HepG2 (cell line): ENCODE data around the gene IKBKE. TPM values are rescaled to one million over a fixed set of nuclear protein-coding genes. Genes with fewer than 3 reads are reported as not detected.

ENCODE experiments used
- HDAC6 ChIP-seq: fragments of 200-600 bp; sonication (generic); IDR thresholded peaks from 2 replicates; pipeline ENCODE4 v1.7.0; 2017; ENCODE audit warnings: mild to moderate bottlenecking, antibody characterized with exemption, low read length, low read depth
- HNRNPL ChIP-seq: fragments of 200-400 bp; formaldehyde crosslinking; IDR thresholded peaks from 2 replicates; pipeline ENCODE4 v1.6.1; 2017; ENCODE audit warnings: mild to moderate bottlenecking, low read depth, low read length
- HNRNPLL ChIP-seq: fragments of 200-400 bp; formaldehyde crosslinking; IDR thresholded peaks from 2 replicates; pipeline ENCODE4 v1.6.1; 2017; ENCODE audit warnings: mild to moderate bottlenecking, low read depth, low read length; ENCODE audit not compliant: poor library complexity, severe bottlenecking
- KDM2A ChIP-seq: sonication (generic); formaldehyde crosslinking; IDR thresholded peaks from 2 replicates; pipeline ENCODE4 v1.4.0; 2020; ENCODE audit warnings: low read depth, missing genetic modification reagents, borderline replicate concordance
- POLR2G ChIP-seq: fragments of 200-400 bp; formaldehyde crosslinking; IDR thresholded peaks from 2 replicates; pipeline ENCODE4 v1.6.1; 2018; ENCODE audit warnings: mild to moderate bottlenecking, low read depth, low read length, moderate library complexity
- RBFOX2 ChIP-seq: fragments of 200-400 bp; formaldehyde crosslinking; IDR thresholded peaks from 2 replicates; pipeline ENCODE4 v1.6.1; 2017; ENCODE audit warnings: low read depth, mild to moderate bottlenecking, low read length
- SP5 ChIP-seq: IDR thresholded peaks from 2 replicates; pipeline ENCODE4 v1.6.1; 2016; ENCODE audit warnings: low read depth, borderline replicate concordance
- ZBTB10 ChIP-seq: sonication (generic); formaldehyde crosslinking; IDR thresholded peaks from 2 replicates; pipeline ENCODE4 v1.4.0; 2020; ENCODE audit warnings: missing genetic modification reagents, borderline replicate concordance
- ZNF777 ChIP-seq: sonication (generic); formaldehyde crosslinking; IDR thresholded peaks from 2 replicates; pipeline ENCODE4 v1.4.0; 2020; ENCODE audit warnings: missing genetic modification reagents
- ZNF790 ChIP-seq: sonication (generic); formaldehyde crosslinking; IDR thresholded peaks from 2 replicates; pipeline ENCODE4 v1.8.0; 2022; ENCODE audit warnings: missing genetic modification reagents, mild to moderate bottlenecking, borderline replicate concordance
- polyA plus RNA-seq, 8 experiments: library from polyadenylated mRNA; depleted of rRNA in 3 of 8; stranded (reverse) in 7 of 8; unstranded in 1 of 8; fragments of >200 nt; fragmentation: Illumina TruSeq in 4 of 8; extraction: Trizol in 4 of 8; gene quantifications; 2 replicates each; pipeline versions ENCODE4 v1.2.1 to v1.2.3, GENCODE V29; 2011 to 2016; ENCODE audit warnings: low read depth in 4 of 8, missing spikeins in 1 of 8, mixed read lengths in 1 of 8; ENCODE audit not compliant: insufficient read depth in 1 of 8
- total RNA-seq, 5 experiments: library from RNA; depleted of rRNA; stranded (reverse); fragments of >200 nt; fragmentation: Illumina TruSeq; extraction: Trizol; gene quantifications; 2 replicates each; pipeline ENCODE4 v1.2.3, GENCODE V29; 2016; ENCODE audit warnings: low read depth in 1 of 5
- TF ChIP-seq, protein P1 (sequence below): sonication (generic); formaldehyde crosslinking; IDR thresholded peaks from 2 replicates; pipeline ENCODE4 v1.9.0; 2022; ENCODE audit warnings: missing genetic modification reagents, mild to moderate bottlenecking, borderline replicate concordance
- TF ChIP-seq, protein P2 (sequence below): sonication (generic); formaldehyde crosslinking; IDR thresholded peaks from 2 replicates; pipeline ENCODE4 v1.4.0; 2020; ENCODE audit warnings: missing genetic modification reagents
- TF ChIP-seq, protein P3 (sequence below): sonication (generic); formaldehyde crosslinking; IDR thresholded peaks from 2 replicates; pipeline ENCODE4 v1.8.0; 2023; ENCODE audit warnings: mild to moderate bottlenecking, missing genetic modification reagents

IKBKE gene
- total and polyA plus RNA-seq, 2 of the 13 experiments (the other 11 are each of a cell fraction or from before 2014, with no cell fraction given), result 4.5 to 5.8 TPM

GRCh38 chr1:206507284-206508129, 37.2 kb downstream of the IKBKE start, which contains the start of gene RASSF5 (continued):
- TF ChIP-seq, protein P1, sequence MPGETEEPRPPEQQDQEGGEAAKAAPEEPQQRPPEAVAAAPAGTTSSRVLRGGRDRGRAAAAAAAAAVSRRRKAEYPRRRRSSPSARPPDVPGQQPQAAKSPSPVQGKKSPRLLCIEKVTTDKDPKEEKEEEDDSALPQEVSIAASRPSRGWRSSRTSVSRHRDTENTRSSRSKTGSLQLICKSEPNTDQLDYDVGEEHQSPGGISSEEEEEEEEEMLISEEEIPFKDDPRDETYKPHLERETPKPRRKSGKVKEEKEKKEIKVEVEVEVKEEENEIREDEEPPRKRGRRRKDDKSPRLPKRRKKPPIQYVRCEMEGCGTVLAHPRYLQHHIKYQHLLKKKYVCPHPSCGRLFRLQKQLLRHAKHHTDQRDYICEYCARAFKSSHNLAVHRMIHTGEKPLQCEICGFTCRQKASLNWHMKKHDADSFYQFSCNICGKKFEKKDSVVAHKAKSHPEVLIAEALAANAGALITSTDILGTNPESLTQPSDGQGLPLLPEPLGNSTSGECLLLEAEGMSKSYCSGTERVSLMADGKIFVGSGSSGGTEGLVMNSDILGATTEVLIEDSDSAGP (CRISPR knock-in tag), result peak; percentile 97
- TF ChIP-seq POLR2G, result peak; percentile 60
- TF ChIP-seq SP5 (CRISPR knock-in tag), result peak; percentile 41; the same call in 1 of the 2 replicates
- TF ChIP-seq, protein P2, sequence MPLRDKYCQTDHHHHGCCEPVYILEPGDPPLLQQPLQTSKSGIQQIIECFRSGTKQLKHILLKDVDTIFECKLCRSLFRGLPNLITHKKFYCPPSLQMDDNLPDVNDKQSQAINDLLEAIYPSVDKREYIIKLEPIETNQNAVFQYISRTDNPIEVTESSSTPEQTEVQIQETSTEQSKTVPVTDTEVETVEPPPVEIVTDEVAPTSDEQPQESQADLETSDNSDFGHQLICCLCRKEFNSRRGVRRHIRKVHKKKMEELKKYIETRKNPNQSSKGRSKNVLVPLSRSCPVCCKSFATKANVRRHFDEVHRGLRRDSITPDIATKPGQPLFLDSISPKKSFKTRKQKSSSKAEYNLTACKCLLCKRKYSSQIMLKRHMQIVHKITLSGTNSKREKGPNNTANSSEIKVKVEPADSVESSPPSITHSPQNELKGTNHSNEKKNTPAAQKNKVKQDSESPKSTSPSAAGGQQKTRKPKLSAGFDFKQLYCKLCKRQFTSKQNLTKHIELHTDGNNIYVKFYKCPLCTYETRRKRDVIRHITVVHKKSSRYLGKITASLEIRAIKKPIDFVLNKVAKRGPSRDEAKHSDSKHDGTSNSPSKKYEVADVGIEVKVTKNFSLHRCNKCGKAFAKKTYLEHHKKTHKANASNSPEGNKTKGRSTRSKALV (CRISPR knock-in tag), result peak; percentile 94
- TF ChIP-seq HDAC6, result peak; percentile 69; the same call in 1 of the 2 replicates
- 0 out of 2 replicates have a peak, but pooled peaks have one; percentile 38 for TF ChIP-seq ZNF790 (CRISPR knock-in tag)
- TF ChIP-seq ZBTB10 (CRISPR knock-in tag), result no peak
- TF ChIP-seq KDM2A (CRISPR knock-in tag), result peak; percentile 21; the same call in 1 of the 2 replicates
- TF ChIP-seq HNRNPLL, result peak; percentile 29
- TF ChIP-seq, protein P3, sequence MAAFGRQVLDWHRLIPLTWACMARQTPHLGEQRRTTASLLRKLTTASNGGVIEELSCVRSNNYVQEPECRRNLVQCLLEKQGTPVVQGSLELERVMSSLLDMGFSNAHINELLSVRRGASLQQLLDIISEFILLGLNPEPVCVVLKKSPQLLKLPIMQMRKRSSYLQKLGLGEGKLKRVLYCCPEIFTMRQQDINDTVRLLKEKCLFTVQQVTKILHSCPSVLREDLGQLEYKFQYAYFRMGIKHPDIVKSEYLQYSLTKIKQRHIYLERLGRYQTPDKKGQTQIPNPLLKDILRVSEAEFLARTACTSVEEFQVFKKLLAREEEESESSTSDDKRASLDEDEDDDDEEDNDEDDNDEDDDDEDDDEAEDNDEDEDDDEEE (CRISPR knock-in tag), result 0 out of 2 replicates have a peak, but pooled peaks have one; percentile 31
- peak; percentile 12; the same call in 1 of the 2 replicates for TF ChIP-seq ZNF777 (CRISPR knock-in tag)
- peak; percentile 39; the same call in 1 of the 2 replicates for TF ChIP-seq HNRNPL
- peak; percentile 75 for TF ChIP-seq RBFOX2
